GM19351 (cell line): ENCODE results near the gene CSAD.
"Not testable (repeated sequence)": the region's sequence is repeated elsewhere in the genome, so short reads cannot be mapped to it uniquely, and the experiment has no call there.

Experiments used
- ATAC-seq: cut with Tn5 transposase; IDR thresholded peaks from one replicate; pipeline ENCODE4 v1.9.1; 2021; ENCODE audit warnings: mild to moderate bottlenecking, moderate library complexity; ENCODE audit not compliant: unreplicated experiment

The CSAD gene

DNA sequence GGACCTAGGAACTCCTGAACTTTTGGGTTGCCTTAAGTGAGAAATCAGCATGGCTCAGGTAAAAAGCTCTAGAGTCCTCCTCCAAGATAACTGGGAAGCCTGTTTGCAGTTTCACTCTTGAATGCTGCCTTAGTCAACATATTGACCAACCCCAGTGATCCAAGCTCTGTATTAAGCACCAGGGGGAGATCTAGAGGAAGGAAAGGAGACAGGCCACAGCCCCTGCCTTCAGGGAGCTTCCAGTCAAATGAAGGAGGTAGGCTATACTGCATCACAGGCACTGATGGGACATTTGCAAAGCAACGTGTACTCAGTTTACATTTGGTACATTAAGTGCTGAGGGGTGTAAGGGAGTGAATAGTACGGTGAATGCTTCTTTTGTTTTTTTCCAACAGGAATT lies 1.2 kb upstream of the CSAD start:
- no peak for ATAC-seq

DNA sequence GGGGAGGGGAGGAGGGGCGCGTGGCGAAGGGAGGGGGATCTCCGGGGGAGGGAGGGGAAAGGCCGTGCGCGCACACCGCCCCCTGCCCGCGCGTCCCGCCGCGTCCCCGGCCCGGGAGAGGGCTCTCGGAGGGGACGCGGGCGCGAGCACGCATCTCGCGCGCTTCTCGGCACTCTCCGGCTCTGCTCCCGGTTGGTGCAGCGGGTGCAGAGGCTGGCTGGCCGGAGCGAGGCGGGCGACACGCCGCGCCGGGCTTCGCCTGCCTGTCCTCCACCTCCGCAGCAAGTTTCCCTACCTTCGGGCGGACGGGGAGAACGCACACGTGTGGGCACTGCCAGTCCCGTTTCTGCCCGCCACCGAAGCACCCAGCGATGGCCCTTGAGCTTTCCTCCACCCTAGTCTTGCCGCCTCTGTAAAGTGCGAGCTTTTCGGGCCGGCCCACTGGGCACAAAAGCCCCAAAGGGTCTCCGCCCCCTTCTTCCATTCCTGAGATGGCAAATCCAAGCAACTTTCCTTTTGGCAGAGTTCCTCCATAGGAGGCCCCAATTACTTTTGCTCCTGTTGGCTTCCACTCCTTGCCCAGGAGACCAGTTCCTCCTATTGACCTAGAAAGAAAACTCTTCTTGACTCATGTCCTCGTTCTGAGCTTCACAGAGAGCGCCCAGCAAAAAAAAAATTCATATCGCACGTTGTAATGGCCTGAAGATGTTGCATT lies 363 bp upstream of the CSAD start:
- peak; percentile 53 for ATAC-seq

DNA sequence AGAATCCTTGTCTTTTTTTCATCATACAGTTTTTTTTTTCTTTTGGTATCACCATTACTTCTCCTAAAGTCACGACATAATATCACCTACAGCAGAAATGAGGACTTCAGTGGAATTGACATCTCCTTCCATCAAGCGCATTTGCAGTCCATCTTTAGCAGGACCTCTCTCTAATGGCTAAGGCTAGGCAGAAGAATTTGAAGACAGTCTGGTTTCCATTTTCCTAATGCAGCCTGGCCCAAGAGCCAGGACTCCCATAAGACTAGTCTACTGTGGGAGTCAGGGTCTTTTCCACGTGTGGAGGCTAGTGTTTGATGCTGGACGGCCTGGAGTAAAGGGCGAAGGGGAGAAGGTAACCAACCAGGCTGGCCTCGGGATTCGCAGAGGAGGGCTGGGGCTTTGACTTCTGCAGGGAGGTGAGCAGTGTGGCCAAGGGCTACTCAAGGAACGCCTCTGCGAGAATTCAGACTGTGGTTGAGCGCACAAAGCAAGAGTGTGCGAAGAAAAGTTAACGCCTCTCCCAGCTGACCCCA lies 972 bp downstream of the CSAD start:
- ATAC-seq = peak; percentile 23

DNA sequence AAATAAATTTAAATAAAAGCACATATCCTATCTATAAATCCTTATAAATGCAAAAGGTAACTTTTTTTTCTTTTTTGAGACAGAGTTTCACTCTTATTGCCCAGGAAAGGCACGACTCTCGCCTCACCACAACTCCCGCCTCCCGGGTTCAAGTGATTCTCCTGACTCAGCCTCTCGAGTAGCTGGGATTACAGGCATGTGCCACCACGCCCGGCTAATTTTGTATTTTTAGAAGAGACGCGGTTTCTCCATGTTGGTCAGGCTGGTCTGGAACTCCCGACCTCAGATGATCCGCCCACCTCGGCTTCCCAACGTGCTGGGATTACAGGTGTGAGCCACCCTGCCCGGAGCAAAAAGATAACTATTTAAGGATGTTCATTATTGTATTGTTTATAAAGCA lies 1.9 kb downstream of the CSAD start:
- not testable (repeated sequence) for ATAC-seq

DNA sequence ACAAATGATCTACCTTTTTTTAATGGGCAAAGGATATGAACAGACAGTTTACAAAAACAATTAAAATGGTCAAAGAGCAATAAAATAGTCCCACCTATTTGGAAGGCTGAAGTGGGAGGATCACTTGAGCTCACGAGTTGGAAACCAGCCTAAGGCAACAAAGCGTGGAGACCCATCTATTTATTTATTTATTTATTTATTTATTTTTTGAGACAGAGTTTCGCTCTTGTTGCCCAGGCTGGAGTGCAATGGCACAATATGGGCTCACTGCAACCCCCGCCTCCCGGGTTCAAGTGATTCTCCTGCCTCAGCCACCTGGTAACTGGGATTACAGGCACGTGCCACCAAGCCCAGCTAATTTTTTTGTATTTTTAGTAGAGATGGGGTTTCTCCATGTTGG lies 3.3 kb downstream of the CSAD start:
- not testable (repeated sequence) for ATAC-seq

DNA sequence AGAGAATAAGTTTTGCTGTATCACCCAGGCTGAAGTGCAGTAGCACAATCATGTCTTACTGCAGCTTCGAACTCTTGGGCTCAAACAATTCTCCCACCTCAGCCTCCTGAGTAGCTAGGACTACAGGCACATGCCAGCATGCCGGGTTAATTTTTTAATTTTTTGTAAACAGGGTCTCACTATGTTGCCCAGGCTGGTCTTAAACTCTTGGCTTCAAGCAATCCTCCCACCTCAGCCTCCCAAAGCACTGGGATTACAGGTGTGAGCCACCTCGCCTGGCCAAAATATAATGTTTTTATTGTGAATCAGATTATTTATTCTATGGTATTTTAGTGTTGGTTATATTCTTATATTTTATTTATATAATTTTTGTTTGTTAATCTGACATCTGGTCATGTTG lies 4.0 kb downstream of the CSAD start:
- no peak for ATAC-seq

DNA sequence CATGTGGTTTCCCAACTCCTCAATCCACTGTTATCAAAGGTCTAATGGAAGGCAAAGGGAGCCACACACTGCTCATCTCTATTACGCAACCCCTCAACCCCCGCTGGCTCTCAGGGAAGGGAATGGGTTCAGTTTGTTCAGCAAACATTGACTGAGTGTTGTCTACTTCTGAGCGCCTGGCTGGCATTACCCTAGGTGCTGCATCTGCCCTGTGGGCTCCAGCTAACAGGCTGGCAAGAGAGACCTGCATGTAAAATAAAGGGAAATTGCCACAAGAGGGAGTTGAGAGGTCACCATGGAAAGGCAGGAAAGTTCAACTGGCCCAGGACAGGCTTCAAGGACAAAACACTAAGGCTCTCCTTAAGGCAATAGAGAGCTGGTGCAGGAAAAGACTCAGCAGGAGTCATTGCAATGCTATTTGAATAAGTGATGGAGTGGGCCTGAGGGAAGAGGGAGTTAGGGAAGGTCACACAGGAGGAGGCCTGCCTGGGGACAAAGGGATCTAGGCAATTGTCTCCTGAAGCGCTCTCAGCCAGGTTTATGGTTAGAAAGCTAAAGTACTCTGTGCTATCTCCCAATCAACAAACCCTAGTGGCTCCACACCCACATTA lies 5.7 kb downstream of the CSAD start:
- no peak for ATAC-seq

DNA sequence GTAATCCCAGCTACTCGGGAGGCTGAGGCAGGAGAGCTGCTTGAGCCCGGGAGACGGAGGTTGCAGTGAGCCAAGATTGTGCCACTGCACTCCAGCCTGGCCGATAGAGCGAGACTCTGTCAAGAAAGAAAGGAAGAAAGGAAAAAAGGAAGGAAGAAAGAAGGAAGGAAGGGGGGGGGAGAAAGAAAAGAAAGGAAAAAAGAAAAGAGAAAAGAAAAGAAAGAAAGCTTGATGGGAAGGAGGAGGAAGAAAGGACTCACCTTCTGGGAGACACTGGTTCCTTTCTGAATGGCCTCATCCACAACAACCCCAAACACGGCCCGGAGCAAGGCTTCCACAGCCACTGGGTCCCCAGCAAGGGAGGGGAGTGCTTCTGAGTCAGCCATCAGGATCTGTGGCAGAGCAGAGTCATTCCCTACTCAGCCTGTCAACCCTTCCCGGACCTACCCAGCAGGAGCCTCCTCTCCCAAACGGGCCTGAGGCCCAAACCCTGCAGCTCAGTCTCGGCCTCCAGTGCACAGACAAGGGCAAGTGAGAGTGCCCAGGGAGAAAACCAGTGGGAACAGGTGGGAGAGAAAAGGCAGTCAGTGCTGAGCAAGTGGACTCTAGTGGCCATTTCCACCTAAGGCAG lies 7.5 kb downstream of the CSAD start:
- ATAC-seq = no peak

DNA sequence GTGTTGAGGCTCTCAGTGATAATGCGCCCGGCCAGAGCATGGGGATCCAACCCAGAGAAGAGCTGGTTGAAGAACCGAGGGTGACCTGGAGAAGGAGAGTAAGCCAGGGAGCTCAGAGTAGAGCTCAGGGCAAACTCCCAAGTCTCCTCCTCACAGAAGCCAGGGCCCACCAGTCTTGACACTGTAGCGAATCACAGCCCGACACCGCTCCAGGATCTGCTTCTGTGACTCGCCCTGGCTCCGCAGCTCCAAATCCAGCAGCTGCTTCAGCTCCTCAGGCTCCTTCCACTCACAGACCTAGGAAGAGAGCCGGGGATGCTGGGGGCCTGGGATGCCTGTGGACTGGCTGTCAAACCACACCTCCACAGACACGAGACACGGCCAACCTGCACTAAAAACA lies 8.4 kb downstream of the CSAD start:
- ATAC-seq = no peak

DNA sequence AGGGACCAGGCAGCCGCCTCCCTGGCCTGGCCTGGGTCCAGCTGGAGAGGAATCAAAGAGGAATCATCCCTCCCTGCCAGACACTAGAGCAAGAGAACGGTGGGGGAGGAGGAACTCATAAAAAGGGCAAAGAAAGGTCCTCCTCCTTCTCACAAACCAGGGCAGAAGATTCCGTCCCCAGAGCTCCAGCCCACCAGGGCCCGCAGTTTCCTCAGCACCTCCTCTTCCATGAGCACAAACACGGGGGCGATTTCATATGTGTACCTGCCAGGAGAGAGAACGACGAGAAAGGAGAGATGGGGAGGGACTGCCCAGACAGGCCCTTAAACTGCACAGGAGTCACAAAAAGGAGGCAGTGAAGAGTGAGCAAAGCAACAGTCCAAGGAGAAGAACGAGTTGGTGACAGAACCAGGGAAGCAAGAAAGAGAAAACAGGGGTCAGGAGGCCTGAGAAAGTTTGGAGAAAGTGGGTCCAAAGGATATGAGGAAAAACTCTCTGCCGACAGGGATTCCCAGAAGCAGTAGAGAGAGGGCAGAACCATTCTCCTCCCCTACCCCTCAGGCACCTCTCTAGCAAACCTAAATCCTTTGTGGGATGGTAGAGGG lies 8.9 kb downstream of the CSAD start:
- no peak for ATAC-seq

DNA sequence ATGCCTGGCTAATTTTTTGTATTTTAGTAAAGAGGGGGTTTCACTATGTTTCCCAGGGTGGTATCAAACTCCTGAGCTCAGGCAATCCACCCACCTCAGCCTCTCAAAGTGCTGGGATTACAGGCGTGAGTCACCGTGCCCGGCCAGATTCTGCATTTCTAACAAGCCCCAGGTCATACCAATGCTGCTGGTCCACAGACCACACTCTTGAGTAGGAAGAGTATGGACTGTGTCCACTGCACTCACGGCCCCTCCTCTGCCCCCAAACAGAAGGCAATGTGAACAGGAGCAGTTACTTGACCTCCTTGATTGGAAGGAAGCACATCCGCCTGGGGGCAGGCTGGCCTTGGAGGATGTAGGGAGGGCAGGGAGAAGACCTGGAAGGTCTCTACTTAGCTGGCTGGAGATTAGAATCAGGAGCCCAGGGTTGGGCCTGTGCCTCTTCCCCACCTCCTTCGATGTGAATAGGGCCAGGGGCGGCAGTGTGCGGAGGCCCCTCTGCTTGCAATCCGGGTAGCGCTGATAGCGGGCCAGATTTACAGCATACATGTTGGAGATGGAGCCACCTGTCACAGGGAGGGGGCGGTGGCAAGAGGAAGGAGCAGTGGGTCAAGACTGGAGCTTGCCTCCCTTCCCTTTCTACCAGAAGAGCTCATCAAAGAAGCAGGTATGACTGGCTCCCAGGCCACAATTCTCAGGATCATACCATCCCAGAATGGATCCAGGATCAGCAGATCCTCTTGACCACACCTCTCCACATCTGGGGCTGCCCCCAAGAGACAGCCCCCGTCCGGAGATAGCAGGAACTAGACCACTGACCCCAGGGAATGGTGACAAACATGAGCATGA lies 9.6 kb downstream of the CSAD start:
- no peak for ATAC-seq

DNA sequence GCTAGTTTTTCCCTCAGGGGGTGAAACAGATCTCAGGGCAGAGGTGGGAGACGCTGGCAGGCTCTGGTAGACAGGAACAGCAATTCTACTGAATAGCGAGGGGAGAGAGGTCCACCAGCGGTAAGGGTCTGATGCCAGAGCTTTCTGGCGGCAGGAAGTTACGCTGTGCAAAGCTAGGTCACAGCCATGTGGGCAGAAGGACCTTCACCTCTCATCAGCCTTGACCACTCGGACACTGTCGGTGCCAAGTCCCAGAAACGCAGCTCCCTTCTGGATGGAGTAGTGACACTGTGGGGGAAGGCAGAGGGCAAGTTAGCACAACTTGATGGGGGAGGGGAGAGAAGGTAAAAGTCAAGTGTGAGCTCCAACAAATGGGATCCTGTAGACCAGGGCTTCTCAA lies 10.5 kb downstream of the CSAD start:
- no peak for ATAC-seq

DNA sequence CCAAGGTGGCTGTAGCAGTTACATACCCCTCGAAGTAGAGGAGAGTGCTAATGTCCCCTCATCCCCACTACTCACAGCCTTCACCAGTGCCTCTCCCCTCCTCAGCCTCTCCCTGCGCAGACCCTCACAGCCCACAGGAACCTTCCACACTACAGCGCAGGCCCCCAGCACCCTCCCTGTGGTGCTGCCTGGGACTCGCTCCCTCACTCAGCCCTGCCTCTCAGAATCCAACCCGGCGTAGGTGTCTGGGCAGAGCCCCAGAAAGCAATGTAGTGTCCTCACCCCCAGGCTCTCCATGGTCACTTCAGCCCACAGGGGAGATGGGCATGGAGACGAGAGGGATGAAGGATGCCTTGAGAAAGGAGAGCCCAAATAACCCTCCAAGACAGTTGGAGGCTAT lies 11.1 kb downstream of the CSAD start:
- no peak for ATAC-seq

DNA sequence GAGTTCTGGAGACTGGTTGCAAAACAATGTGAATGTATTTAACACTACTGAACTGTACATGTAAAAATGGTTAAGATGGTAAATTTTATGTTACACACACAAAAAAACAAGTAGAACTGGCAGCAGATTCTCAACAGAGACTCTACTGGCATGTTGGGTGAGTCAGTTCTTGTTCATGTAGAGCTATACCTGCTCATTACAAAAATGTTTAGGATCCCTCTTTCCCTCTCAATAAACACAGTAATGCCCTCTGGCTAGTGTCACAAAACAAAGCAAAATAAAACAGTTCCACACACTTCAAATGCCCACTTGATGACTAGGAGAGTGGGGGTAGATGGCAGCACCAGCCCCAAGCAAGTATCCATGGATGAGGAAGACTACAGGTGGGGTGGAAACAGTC lies 13.9 kb downstream of the CSAD start:
- no peak for ATAC-seq

DNA sequence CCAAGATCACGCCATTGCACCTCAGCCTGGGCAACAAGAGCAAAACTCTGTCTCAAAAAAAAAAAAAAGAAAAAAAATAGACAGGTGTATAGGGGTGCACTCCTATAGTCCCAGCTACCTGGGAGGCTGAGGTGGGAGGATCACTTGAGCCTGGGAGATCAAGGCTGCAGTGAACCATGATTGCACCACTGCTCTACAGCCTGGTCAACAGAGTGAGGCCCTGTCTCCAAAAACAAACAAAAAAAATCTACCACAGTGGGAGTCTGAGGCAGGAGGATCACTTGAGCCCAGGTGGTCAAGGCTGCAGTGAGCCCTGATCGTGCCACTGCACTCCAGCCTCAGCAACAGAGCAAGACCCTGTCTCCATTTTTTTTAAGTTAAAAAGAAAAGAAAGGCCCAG lies 17.7 kb downstream of the CSAD start:
- ATAC-seq = not testable (repeated sequence)

DNA sequence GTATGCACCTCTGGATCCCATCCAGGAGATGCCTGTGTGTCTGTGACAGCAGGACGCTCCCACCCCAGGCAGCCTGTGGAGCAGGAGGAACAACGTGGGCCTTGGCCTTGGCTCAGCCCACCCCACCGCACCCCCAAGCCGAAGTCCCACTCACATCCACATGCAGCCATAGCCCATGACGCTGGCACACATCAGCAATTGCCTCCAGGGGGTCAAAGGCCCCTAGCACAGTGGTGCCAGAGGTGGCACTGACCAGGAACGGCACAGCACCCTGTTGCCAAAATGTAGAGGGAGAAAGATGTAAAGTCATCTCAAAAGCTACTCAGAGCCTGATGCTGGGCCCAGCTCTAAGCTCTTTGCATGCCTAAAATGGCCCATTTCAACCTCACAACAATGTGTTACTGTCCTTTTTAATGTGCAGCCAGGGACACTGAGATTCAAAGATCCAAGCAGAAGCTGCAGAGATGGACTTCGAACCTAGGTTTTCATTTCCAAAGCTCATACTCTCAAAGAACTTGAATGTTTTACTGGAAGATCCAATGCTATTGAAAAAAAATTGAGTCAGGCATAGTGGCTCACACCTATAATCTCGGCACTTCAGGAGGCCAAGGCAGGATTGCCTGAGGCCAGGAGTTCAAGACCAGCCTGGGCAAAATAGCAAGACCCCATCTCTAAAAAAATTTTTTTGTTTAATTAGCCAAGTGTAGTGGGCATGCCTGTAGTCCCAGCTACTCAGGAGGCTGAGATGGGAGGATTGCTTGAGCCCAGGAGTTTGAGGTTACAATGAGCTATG lies 19.4 kb downstream of the CSAD start:
- ATAC-seq = no peak

DNA sequence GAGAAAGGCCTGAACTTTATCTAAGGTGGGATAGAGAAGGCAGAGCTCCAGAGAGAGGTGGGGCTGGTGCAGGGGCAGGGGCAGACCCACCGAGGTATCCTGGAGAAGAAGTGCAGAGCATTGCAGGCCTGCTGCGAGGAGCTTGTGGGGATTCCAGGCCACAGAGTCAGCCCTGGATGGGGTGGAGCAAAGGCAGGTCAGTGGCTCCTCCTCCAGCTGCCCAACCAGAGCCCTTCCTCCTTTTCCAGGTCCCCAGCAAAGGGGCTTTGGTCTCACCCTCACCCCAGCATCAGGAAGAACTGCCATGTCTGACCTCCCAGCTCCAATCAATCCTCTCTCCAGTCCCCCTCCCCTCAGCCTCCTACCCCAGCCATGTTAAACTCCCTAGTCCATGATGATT lies 20.1 kb downstream of the CSAD start:
- no peak for ATAC-seq

DNA sequence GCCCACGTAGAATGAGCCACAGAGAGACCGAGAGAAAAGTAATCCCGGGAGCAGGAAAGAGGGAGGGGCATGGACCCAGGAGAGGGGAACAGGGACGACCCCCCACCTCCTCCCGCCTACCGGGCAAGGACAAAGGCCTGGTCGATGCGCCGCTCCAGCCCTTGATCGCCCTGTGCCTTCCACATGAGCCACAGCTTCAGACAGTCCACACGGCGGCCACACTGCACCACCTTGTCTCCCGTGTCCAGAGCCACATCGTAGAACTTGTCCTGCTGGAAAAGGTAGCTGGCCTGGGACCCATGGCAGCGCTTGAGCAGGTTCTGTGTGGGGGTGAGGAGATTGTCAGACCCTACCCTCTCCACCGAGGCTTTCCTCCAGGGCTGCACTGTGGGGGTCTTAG lies 20.7 kb downstream of the CSAD start:
- ATAC-seq = no peak

DNA sequence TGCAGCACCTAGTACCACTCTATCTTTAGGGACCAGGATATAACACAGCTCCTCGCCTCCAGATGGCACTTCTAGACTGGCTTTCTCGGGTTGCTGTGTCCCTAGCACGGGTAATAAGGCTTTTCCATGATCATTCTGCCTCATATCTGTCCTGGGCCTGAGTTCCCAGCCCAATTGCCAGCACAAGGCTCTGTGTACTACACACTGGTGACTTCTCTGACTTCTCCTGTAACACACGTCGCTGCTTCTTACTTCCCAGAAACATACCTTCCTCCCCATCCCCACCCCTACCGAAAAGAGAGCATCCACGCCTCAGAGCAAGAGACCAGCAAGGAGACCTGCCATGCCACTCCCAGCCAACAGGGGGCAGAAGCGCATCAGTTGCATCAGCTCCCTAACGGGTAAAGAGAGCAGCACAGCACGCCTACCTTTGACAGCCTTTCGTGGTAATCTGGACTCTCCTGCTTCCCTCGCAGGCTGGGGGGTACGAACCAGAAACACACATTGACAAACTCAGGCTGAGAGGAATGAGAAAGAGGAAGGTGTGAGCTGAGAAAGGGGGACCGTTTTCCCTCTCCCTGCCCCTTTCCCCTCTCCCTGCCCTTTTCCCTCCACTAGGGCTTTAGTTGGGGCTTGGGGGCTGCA lies 21.4 kb downstream of the CSAD start:
- ATAC-seq = peak; percentile 70

DNA sequence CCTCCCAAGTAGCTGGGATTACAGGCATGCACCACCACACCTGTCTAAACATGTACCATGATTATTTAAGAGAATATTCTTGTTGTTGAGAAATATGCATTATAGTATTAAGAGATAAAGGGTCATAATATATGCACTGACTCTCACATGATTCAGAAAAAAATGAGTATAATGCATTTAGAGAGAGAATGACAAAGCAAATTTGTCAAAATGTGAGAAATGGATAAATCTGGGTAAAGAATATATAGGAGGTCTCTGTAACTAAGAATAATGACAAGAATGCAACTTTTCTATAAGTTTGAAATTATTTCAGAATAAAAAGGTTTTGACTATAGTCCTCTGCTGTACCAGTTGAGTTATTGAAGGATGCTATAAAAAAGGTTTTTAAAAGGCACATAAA lies 28.3 kb downstream of the CSAD start:
- ATAC-seq = no peak
